Endodermal cell (in vitro differentiated cells): ENCODE data around the gene GRID1. TPM values are rescaled to one million over a fixed set of nuclear protein-coding genes. Genes with fewer than 3 reads are reported as not detected.

Source experiments
- DNase-seq: peaks from one replicate; pipeline ENCODE4 v3.0.0-alpha.2; 2017
- H3K27ac ChIP-seq: 2 replicates; pipeline ENCODE4 v1.5.1; 2013; ENCODE audit warnings: mild to moderate bottlenecking, low read depth, low read length, moderate library complexity
- H3K27me3 ChIP-seq: 2 replicates; pipeline ENCODE4 v1.6.1; 2013; ENCODE audit warnings: mild to moderate bottlenecking, low read length, moderate library complexity; ENCODE audit not compliant: insufficient read depth, control insufficient read depth, poor library complexity, severe bottlenecking
- H3K36me3 ChIP-seq: 2 replicates; pipeline ENCODE4 v1.7.0; 2013; ENCODE audit warnings: mild to moderate bottlenecking, low read length, moderate library complexity; ENCODE audit not compliant: control insufficient read depth, insufficient read depth
- H3K4me1 ChIP-seq: one replicate; pipeline ENCODE4 v1.7.0; 2013; ENCODE audit warnings: low read length; ENCODE audit not compliant: control insufficient read depth, insufficient read depth
- H3K4me3 ChIP-seq: 2 replicates; pipeline ENCODE4 v1.5.1; 2013; ENCODE audit warnings: mild to moderate bottlenecking, low read length, moderate library complexity
- H3K9ac ChIP-seq: 2 replicates; pipeline ENCODE4 v1.6.1; 2013; ENCODE audit warnings: mild to moderate bottlenecking, low read length, moderate library complexity; ENCODE audit not compliant: poor library complexity, severe bottlenecking; ENCODE audit errors: extremely low read depth
- H3K9me3 ChIP-seq: 2 replicates; pipeline ENCODE4 v1.6.1; 2013; ENCODE audit warnings: mild to moderate bottlenecking, low read length, moderate library complexity; ENCODE audit not compliant: control insufficient read depth
- H3K27ac Mint-ChIP-seq: 2 replicates; pipeline ENCODE4 v1.8.0; 2020; ENCODE audit warnings: mixed read lengths
- H3K27me3 Mint-ChIP-seq: 2 replicates; pipeline ENCODE4 v1.8.0; 2021; ENCODE audit warnings: mild to moderate bottlenecking, mixed read lengths; ENCODE audit not compliant: insufficient read depth
- H3K36me3 Mint-ChIP-seq: 2 replicates; pipeline ENCODE4 v1.8.0; 2020; ENCODE audit warnings: low read depth, mixed read lengths
- H3K4me1 Mint-ChIP-seq: 2 replicates; pipeline ENCODE4 v1.8.0; 2020; ENCODE audit warnings: mixed read lengths
- H3K4me3 Mint-ChIP-seq: 2 replicates; pipeline ENCODE4 v1.8.0; 2020; ENCODE audit warnings: mild to moderate bottlenecking, moderate library complexity, mixed read lengths
- H3K9me3 Mint-ChIP-seq: 2 replicates; pipeline ENCODE4 v1.8.0; 2020; ENCODE audit warnings: mild to moderate bottlenecking, mixed read lengths
- WGBS, 2 experiments: methylation state at CpG; one replicate each; pipeline versions ENCODE4 v1.1.5 to v1.1.7; 2013; ENCODE audit warnings: missing lambda C conversion rate in 2 of 2, mixed read lengths in 1 of 2; ENCODE audit not compliant: insufficient coverage in 1 of 2, insufficient read length in 1 of 2; 5-methylcytosine and 5-hydroxymethylcytosine counted together
- total RNA-seq, 2 donors: library from RNA; stranded (reverse); fragmentation: NEBNext Ultra II Directional in 1 of 2; extraction: Animal tissue kit (Norgen Biotek cat#: 25700) in 1 of 2; gene quantifications; 2 replicates in 1 of 2; 3 replicates in 1 of 2; pipeline ENCODE4 v1.2.1, GENCODE V29; 2021
- TF ChIP-seq, protein P1 (sequence below): fragments of 200-600 bp; sonication (generic); conservative IDR thresholded peaks from 2 replicates; pipeline ENCODE4 v1.5.0; 2021; ENCODE audit warnings: antibody characterized with exemption, mild to moderate bottlenecking

The GRID1 gene
- total RNA-seq, 2 donors from 2014 or later: 0.13 to 0.53 TPM

DNA sequence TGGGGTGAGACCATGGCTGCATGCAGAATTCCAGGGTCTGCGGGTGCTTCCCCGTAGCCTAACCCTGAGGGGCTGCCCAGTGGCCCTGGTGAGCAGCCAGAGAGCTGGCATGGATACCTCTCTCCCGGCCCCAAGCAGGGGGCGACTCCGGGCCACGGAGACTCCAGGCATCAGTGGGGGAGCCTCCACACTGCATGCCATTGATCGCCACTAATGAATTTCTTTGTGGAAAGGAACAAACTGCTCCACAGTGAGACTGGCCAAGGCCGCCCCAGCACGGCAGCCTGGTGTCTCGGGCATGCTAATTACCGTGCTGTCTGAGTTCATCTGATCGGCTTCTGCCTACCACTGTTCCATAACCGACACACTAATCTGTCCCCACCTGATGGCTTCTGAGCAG, 184.4 kb downstream of the GRID1 start:
- Histone ChIP-seq H3K9me3 (no peaks in the 10 kb centered on the region), H3K9ac (no peak overlapping the region), H3K27ac (no peak overlapping the region), H3K27me3 (no peaks in the 10 kb centered on the region), H3K4me3 (no peak overlapping the region), H3K4me1 (no peaks in the 10 kb centered on the region), H3K36me3 (no peaks in the 10 kb centered on the region)
- 71 to 88% methylated on average over 10 to 13 of the region's 13 CpGs for WGBS, 2 experiments
- Mint-ChIP-seq H3K9me3 (peaks cover 4% of the 10 kb centered on the region), H3K27ac (no peak overlapping the region), H3K4me1 (no peaks in the 10 kb centered on the region), H3K4me3 (no peak overlapping the region), H3K36me3 (no peaks in the 10 kb centered on the region), H3K27me3 (peaks cover 3% of the 10 kb centered on the region)
- no peak for DNase-seq
- TF ChIP-seq, protein P1, sequence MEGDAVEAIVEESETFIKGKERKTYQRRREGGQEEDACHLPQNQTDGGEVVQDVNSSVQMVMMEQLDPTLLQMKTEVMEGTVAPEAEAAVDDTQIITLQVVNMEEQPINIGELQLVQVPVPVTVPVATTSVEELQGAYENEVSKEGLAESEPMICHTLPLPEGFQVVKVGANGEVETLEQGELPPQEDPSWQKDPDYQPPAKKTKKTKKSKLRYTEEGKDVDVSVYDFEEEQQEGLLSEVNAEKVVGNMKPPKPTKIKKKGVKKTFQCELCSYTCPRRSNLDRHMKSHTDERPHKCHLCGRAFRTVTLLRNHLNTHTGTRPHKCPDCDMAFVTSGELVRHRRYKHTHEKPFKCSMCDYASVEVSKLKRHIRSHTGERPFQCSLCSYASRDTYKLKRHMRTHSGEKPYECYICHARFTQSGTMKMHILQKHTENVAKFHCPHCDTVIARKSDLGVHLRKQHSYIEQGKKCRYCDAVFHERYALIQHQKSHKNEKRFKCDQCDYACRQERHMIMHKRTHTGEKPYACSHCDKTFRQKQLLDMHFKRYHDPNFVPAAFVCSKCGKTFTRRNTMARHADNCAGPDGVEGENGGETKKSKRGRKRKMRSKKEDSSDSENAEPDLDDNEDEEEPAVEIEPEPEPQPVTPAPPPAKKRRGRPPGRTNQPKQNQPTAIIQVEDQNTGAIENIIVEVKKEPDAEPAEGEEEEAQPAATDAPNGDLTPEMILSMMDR: peak; percentile 48

GRCh38 chr10:86180861-86181260, 185.7 kb downstream of the GRID1 start:
- Histone ChIP-seq H3K4me3 (no peak overlapping the region), H3K27me3 (no peaks in the 10 kb centered on the region), H3K9me3 (no peaks in the 10 kb centered on the region), H3K9ac (no peak overlapping the region), H3K27ac (no peak overlapping the region), H3K36me3 (no peaks in the 10 kb centered on the region), H3K4me1 (no peaks in the 10 kb centered on the region)
- 89 to 92% methylated on average over 2 to 4 of the region's 4 CpGs for WGBS, 2 experiments
- H3K36me3 Mint-ChIP-seq: no peaks in the 10 kb centered on the region
- no peak overlapping the region for H3K27ac Mint-ChIP-seq
- no peak overlapping the region for H3K4me3 Mint-ChIP-seq
- H3K27me3 Mint-ChIP-seq: peaks cover 3% of the 10 kb centered on the region
- no peaks in the 10 kb centered on the region for H3K9me3 Mint-ChIP-seq
- TF ChIP-seq, protein P1: no peak
- peak; percentile 26 for DNase-seq
- H3K4me1 Mint-ChIP-seq: no peaks in the 10 kb centered on the region

DNA sequence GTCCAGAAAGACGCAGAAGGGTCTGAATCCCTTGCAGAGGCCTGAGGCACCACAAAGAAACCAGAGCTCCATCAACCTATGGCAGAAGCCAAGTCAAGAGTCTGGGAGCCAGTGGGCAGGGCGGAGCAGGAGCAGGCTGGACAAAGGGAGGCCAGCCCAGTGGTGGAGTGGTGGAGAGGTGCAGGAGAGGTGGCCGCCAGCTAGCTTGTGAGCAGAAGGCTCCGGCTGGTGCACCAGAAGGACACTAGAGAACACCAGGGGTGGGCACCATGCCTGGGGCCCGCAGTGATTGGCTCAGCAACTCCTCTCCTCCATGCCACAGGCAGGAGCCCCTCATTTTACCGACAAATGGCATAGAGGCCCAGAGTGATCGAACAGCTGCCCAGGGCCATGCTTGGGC, 186.6 kb downstream of the GRID1 start:
- H3K36me3 ChIP-seq: no peaks in the 10 kb centered on the region
- H3K4me1 ChIP-seq: no peaks in the 10 kb centered on the region
- no peak overlapping the region for H3K4me3 ChIP-seq
- TF ChIP-seq, protein P1: no peak
- no peaks in the 10 kb centered on the region for H3K9me3 Mint-ChIP-seq
- no peaks in the 10 kb centered on the region for H3K36me3 Mint-ChIP-seq
- H3K27ac ChIP-seq: no peak overlapping the region
- H3K4me1 Mint-ChIP-seq: no peaks in the 10 kb centered on the region
- H3K9me3 ChIP-seq: no peaks in the 10 kb centered on the region
- 91 to 100% methylated on average over 3 to 7 of the region's 7 CpGs for WGBS, 2 experiments
- H3K27ac Mint-ChIP-seq: no peak overlapping the region
- no peak overlapping the region for H3K9ac ChIP-seq
- no peak overlapping the region for H3K4me3 Mint-ChIP-seq
- H3K27me3 Mint-ChIP-seq: peaks cover 3% of the 10 kb centered on the region
- no peak for DNase-seq
- H3K27me3 ChIP-seq: no peaks in the 10 kb centered on the region
